IMR-90 (cell line): ENCODE measurements around the gene MUC5B.

Experiments
- CEBPB ChIP-seq: IDR thresholded peaks from 2 replicates; pipeline ENCODE4 v1.6.1; 2012; ENCODE audit warnings: low read depth, low read length, improper control_type of control experiment
- MXI1 ChIP-seq: IDR thresholded peaks from 2 replicates; pipeline ENCODE4 v1.6.1; 2012; ENCODE audit warnings: low read depth, mild to moderate bottlenecking, low read length, moderate library complexity, borderline replicate concordance
- POLR2A ChIP-seq: IDR thresholded peaks from 2 replicates; pipeline ENCODE4 v1.6.1; 2012; ENCODE audit warnings: mild to moderate bottlenecking, low read depth, low read length
- RCOR1 ChIP-seq: IDR thresholded peaks from 2 replicates; pipeline ENCODE4 v1.6.1; 2012; ENCODE audit warnings: mild to moderate bottlenecking, low read length, improper control_type of control experiment; ENCODE audit not compliant: insufficient replicate concordance
- RFX5 ChIP-seq: IDR thresholded peaks from 2 replicates; pipeline ENCODE4 v1.8.0; 2012; ENCODE audit warnings: low read depth, mild to moderate bottlenecking, low read length, moderate library complexity
- TF ChIP-seq, protein P1 (sequence below): conservative IDR thresholded peaks from 2 replicates; pipeline ENCODE4 v1.5.1; 2012; ENCODE audit warnings: mild to moderate bottlenecking, low read depth, low read length, improper control_type of control experiment

DNA sequence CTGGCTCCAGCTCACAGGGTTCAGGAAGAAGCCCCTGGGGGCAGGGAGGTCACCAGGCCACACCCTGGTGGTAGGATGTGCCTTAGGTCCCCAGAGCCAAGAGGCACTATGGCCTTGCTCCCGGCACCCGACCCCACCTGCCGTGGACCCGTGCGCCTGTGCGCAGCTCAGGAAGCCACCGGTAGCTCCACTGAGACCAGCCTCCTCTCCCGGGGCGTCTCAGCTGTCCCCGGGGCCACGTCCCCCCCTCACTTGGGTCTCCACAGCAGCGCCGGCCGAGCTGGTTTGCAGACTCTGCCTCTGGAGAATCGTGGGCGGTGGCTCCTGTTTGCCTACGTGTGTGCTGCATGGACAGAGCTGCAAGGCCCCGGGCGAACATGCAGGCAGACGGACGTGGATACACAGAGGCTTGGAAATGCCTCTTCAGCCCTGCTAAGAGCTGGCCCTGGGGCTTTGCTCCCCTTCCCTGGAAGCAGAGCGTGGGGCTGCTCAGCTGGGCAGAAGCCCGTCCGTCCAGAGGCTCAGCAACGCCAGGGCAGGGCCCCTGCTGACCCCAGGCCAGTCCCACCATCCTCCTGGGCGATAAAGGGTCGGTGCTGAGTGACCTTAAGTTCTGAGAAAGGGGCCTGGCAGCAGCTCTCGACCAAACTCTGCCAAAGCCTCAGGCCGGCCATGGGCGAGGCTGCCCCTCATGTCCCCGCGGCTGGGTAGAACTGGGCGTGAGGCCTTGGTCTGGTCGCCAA, 15.3 kb upstream of the MUC5B start:
- TF ChIP-seq CEBPB (no peak), RCOR1 (no peak), MXI1 (no peak), POLR2A (no peak), RFX5 (no peak)
- TF ChIP-seq, protein P1, sequence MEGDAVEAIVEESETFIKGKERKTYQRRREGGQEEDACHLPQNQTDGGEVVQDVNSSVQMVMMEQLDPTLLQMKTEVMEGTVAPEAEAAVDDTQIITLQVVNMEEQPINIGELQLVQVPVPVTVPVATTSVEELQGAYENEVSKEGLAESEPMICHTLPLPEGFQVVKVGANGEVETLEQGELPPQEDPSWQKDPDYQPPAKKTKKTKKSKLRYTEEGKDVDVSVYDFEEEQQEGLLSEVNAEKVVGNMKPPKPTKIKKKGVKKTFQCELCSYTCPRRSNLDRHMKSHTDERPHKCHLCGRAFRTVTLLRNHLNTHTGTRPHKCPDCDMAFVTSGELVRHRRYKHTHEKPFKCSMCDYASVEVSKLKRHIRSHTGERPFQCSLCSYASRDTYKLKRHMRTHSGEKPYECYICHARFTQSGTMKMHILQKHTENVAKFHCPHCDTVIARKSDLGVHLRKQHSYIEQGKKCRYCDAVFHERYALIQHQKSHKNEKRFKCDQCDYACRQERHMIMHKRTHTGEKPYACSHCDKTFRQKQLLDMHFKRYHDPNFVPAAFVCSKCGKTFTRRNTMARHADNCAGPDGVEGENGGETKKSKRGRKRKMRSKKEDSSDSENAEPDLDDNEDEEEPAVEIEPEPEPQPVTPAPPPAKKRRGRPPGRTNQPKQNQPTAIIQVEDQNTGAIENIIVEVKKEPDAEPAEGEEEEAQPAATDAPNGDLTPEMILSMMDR, result no peak
